Stimulated activated CD8-positive, alpha-beta memory T cell treated with anti-CD3 and anti-CD28 coated beads, Interleukin-2, amount 100 ng/mL, for 1 hour (primary cell): Measurements from ENCODE around the gene UBTD2.
A peak's percentile ranks its signal among the peaks of the same experiment; 100 is the strongest.
"Not testable (repeated sequence)": the region's sequence is repeated elsewhere in the genome, so short reads cannot be mapped to it uniquely, and the experiment has no call there.

Source experiments
- DNase-seq, 2 donors: peaks; one replicate each; pipeline ENCODE4 v3.0.0-alpha.2; 2020; ENCODE audit warnings: low read depth in 2 of 2

Gene UBTD2, protein sequence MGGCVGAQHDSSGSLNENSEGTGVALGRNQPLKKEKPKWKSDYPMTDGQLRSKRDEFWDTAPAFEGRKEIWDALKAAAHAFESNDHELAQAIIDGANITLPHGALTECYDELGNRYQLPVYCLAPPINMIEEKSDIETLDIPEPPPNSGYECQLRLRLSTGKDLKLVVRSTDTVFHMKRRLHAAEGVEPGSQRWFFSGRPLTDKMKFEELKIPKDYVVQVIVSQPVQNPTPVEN

GRCh38 chr5:172283020-172283861 is at the start of gene UBTD2:
Gene UBTD2 (minus strand): TSS chr5:172283764. CDS start chr5:172283665, 99 bp downstream.
- peak; percentile 48 to 61 for DNase-seq

- DNase-seq = not testable (repeated sequence)
Observed at GRCh38 chr5:172326901-172327300, 43.3 kb upstream of the UBTD2 start.

GRCh38 chr5:172325452-172325851 is 41.9 kb upstream of the UBTD2 start:
- no peak for DNase-seq

- DNase-seq = no peak
Observed at GRCh38 chr5:172322028-172322965, 38.7 kb upstream of the UBTD2 start.

- DNase-seq = no peak
Observed at GRCh38 chr5:172321593-172321992, 38.0 kb upstream of the UBTD2 start.

DNA sequence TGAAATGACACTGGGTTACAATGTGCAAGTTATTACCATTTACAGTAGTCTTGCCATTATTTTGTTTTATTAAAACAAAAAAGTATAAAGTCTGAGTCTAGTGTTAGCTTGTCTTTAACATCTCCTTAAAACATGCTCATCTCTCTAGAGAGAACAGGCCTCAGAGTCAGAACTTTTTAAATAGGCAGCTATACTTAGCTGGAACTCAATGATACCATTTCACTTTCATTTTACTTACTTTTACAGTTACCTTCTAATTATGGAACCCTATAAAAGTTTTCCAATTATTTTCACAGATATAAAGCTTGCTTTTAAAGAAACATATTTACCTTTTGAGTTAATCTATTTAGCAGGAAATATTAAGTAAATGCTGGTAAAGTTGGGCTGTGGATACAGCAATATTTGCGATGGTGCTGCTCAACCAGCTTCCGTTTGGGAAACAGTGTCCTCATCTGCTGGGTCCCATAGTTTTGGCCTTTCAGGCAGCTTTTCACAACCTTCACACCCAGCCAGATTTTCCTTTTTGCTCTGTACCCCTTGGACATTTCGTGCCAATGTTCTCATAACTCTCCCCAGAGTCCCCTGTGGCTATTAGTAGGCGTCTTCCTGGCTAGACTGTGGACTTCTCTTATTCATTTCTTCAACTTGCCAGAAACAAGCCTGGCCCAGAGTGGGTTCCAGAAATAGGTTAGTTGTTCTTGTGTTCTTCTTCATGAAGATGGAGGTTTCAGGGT is 36.3 kb upstream of the UBTD2 start:
- no peak for DNase-seq

DNA sequence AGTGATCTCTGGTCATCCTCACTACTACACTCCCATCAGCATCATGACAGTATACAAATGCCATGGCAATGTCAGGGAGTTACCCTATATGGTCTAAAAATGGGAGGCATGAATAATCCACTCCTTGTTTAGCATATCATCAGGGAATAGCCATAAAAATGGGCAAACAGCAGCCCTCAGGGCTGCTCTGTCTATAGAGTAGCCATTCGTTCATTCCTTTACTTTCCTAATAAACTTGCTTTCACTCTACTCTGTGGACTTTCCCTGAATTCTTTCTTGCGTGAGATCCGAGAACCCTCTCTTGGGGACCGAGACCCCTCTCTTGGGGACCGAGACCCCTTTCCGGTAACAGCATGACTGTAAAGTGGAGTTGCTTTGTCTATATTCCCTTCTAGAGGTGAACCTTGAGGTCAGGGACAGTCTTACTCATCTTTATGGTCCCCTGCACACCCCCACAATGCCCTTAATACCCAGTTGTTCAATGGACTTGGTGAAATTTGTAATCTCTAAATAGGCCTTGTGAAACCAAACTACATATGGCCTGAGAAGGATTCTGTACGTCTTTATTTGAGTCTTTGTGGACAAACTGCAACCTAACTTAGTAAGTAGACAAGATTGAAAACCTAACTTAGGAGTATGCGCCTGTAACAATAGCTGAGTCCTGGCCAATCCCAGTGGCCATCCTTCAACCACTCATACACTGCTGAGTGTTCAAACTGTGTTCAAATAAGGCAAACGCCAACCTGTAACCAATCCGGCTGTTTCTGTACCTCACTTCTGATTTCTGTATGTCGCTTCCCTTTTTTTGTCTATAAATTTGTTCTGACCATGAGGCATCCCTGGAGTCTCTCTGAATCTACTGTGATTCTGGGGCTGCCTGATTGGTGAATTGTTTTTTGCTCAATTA is 32.3 kb upstream of the UBTD2 start:
- no peak for DNase-seq

DNA sequence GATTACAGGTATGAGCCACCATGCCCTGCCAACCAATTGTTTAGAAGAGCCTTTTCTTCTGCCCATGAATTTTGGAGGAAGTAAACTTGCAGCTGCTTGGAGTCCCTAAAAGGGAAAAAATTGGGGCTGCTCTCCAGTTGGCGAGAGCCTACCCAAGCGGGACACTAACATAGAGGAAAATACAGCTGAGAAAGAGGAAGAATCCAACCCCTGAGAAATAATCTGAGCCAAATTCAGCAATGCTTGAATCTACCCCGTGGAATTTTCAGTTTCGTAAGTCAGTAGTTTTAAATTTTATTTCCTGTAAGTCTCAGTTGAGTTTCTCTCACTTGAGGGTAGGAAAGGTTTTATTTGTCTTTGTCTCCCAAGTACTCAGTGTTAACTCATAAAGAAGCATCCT is 30.4 kb upstream of the UBTD2 start:
- DNase-seq = no peak

DNA sequence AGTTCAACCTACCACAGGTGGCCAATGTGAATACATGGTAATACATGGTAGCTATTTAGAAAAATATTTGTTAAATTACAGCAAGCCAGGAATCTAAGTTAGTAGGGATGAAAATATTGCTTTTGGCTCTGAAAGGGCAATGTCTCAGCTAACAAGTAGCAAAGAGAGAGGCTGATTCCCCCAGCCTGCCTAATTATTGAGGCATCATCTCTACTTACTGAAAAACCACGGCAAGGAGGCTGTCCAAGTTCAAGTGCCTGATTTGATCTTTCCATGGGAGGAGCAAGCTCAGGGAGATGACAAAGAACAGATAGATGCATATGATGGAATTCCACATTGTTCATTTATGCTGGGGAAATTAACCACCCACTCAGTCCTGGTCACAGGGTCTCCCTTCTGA is 28.7 kb upstream of the UBTD2 start:
- DNase-seq = no peak

- DNase-seq = no peak
Observed at GRCh38 chr5:172311605-172312004, 28.0 kb upstream of the UBTD2 start.

DNA sequence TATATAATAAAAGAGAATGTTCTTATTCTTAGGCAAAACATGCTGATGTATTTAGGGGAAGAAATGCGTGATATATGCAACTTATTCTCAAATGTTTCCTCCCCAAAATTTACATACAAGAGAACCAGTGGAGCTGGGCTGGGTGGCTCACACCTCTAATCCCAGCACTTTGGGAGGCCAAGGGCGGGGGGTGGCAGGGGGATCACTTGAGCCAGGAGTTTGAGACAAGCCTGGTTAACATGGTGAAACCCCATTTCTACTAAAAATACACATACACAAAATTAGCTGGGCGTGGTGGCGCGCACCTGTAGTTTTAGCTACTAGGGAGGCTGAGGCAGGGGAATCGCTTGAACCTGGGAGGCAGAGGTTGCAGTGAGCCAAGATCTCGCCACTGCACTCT is 27.5 kb upstream of the UBTD2 start:
- DNase-seq = no peak

DNA sequence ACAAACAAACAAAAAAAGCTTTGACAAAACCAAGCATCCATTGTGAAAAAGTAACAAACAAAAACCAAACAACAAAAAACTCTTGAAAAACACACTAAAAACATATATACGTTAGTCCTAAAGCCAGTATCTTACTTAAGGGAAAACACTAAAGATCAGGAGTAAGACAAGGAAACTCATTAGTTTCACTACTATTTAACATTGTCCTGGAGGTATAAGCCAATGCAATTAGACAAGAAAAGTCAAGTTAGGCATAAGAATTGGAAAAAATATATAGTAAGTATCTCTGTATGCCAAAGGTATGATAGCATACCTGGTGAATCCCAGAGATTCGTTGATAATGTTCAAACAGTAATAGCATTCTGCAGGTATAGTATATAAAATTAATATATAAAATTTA is 21.8 kb upstream of the UBTD2 start:
- DNase-seq = no peak

DNA sequence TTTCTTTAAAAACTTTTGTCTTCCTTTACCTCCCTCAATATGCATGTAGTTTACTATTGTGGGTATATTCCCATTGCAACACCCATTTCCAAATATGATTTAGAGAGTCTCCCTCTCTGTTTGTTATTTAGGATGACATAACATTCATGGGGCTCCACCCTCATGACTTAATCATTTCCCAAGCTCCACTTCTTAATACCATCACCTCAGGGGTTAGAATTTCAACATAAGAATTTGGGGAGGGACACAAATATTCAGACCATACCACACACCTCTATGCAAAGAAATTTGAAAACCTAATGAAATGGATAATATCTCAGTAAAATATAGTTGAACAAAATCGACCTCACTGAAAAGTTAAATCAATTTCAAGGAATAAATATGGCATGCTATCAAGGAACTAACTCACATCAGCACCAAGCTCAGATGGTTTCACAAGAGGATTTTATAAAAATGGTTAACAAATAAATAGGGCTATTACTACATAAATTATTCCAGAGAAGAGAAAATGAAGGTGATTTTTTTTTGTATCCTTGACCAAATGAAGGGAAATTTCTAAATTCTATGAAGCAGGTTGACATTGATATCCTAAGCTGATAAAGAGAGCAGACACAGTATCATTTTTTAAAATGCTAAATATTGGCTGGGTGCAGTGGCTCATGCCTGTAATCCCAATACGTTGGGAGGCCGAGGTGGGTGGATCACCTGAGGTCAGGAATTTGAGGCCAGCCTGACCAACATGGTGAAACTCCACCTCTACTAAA is 20.2 kb upstream of the UBTD2 start:
- DNase-seq = no peak

DNA sequence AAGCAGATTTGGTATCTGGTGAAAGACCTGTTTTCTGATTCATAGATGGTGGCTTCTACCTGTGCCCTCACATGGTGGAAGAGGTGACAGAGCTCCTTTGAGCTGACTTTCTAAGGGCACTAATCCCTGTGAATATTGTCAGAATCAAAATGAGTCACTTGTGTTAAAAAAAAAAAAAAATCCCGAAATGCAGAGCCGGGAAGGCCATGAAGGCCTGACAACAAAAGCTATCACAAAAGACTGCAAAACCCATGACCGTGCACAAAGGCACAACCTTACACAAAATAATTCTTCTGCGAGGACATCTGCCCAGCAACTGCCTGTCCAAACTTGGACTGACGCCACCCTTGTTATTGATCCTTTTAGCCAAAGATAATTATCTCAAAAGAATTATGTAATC is 19.6 kb upstream of the UBTD2 start:
- no peak for DNase-seq

- no peak for DNase-seq
Observed at GRCh38 chr5:172302047-172302710, 18.6 kb upstream of the UBTD2 start.

DNA sequence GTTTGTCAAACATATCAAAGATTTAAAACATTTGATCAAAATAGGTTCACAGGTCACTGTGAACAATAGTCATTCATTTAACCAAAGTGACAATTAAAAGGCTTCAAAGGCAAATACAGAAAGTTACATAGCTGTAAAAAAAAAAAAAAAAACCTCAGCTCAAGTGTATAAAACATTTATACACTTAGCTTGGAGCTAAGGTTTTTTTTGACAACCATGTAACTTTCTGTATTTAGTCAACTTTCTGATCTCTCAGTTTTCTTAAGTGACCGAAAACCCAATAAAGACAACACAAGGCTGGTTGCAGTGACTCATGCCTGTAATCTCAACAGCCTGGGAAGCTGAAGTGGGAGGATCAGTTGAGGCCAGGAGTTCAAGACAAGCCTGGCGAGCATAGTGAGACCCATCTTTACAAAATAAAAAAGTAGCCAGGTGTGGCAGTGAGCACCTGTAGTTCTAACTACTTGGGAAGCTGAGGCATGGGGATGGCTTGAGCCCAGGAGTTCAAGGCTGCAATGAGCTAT is 16.4 kb upstream of the UBTD2 start:
- no peak for DNase-seq

DNA sequence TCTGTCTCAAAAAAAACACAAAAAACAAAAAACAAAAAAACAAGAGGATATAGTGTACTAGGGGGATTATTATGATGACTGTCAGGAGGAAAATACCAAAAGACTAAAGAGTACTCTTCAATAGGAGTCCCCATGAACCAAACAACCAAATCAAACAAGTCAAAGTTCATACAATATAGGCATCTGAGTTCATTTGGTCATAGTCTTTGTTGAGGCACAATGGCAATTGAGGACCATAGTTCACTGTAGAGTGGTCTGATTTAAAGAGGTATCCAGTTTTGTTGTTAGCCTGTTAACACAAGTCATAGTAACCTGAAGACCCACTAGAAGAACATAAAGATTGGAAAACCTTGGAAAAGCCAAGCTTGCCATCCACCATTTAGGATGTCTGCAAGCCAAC is 11.3 kb upstream of the UBTD2 start:
- DNase-seq = no peak

DNA sequence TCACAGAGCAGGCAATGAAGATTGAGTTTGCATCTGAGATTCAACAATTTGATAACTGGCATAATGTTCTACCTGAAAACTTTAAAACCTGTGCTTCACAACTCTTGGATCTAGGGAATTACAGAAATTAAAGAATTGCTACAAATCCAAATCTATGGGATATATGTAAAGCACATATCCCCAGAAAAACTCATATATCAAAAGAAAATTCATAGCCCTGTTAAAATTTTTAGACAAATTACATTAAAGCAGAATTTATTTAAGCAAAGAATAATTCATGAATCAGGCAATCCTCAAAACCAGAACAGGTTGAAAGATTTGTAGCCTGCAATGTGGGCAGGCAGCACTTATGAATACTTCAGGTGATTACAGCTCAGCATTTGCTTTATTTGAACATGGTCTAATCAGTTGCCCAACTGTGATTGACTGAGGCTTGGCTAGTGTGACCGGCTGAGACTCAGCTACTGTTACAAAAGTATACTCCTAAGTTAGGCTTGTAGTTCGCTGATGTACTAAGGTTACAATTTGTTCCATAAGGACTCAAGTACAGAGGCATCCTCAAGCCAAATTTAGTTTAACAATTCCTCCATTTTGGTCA is 10.3 kb upstream of the UBTD2 start:
- no peak for DNase-seq
